Neural progenitor cell (in vitro differentiated cells): ENCODE measurements around the gene GDPD3. TPM values are rescaled to one million over a fixed set of nuclear protein-coding genes. Genes with fewer than 3 reads are reported as not detected.
A peak's percentile ranks its signal among the peaks of the same experiment; 100 is the strongest.

Source experiments
- DNase-seq: peaks from one replicate; pipeline ENCODE4 v3.0.0-alpha.2; 2016; ENCODE audit warnings: low spot score
- H2AFZ ChIP-seq: fragments of 200-600 bp; sonication (generic); replicated peaks from 2 replicates; pipeline ENCODE4 v1.6.1; 2016; ENCODE audit warnings: antibody characterized with exemption
- H3F3A ChIP-seq: fragments of 200-600 bp; sonication (generic); 2 replicates; pipeline ENCODE4 v1.6.1; 2016; ENCODE audit warnings: antibody characterized with exemption, low read depth
- H3K27ac ChIP-seq: fragments of 200-600 bp; sonication (generic); 2 replicates; pipeline ENCODE4 v1.5.1; 2016; ENCODE audit warnings: mild to moderate bottlenecking
- H3K27me3 ChIP-seq: fragments of 200-600 bp; sonication (generic); 2 replicates; pipeline ENCODE4 v1.6.1; 2016; ENCODE audit warnings: mild to moderate bottlenecking, moderate library complexity
- H3K36me3 ChIP-seq: fragments of 200-600 bp; sonication (generic); 2 replicates; pipeline ENCODE4 v1.5.1; 2016
- H3K4me1 ChIP-seq: fragments of 200-600 bp; sonication (generic); 2 replicates; pipeline ENCODE4 v1.6.1; 2016; ENCODE audit warnings: mixed run types
- H3K4me2 ChIP-seq: fragments of 200-600 bp; sonication (generic); 2 replicates; pipeline ENCODE4 v1.6.1; 2016
- H3K4me3 ChIP-seq: fragments of 200-600 bp; sonication (generic); 2 replicates; pipeline ENCODE4 v1.5.1; 2016
- H3K79me2 ChIP-seq: fragments of 200-600 bp; sonication (generic); 2 replicates; pipeline ENCODE4 v1.6.1; 2016; ENCODE audit warnings: low read depth
- H3K9ac ChIP-seq: fragments of 200-600 bp; sonication (generic); 2 replicates; pipeline ENCODE4 v1.6.1; 2016
- H3K9me3 ChIP-seq: fragments of 200-600 bp; sonication (generic); 2 replicates; pipeline ENCODE4 v1.5.1; 2016; ENCODE audit warnings: low read depth
- H4K20me1 ChIP-seq: fragments of 200-600 bp; sonication (generic); 2 replicates; pipeline ENCODE4 v1.6.1; 2016; ENCODE audit warnings: low read depth
- H3K27ac Mint-ChIP-seq: 3 replicates; pipeline ENCODE4 v1.8.0; 2021; ENCODE audit warnings: mixed read lengths
- H3K27me3 Mint-ChIP-seq: 2 replicates; pipeline ENCODE4 v1.8.0; 2022; ENCODE audit warnings: low read depth, mild to moderate bottlenecking, inconsistent platforms, moderate library complexity, mixed read lengths; ENCODE audit not compliant: insufficient read depth
- H3K36me3 Mint-ChIP-seq: 3 replicates; pipeline ENCODE4 v1.8.0; 2021; ENCODE audit warnings: mixed read lengths
- H3K4me1 Mint-ChIP-seq: 3 replicates; pipeline ENCODE4 v1.8.0; 2021; ENCODE audit warnings: mixed read lengths
- H3K4me3 Mint-ChIP-seq: 3 replicates; pipeline ENCODE4 v1.8.0; 2021; ENCODE audit warnings: mild to moderate bottlenecking, moderate library complexity, mixed read lengths
- H3K9me3 Mint-ChIP-seq: 3 replicates; pipeline ENCODE4 v1.8.0; 2020; ENCODE audit warnings: mixed read lengths
- EZH2 ChIP-seq: fragments of 200-600 bp; sonication (generic); IDR thresholded peaks from 2 replicates; pipeline ENCODE4 v1.6.1; 2017; ENCODE audit warnings: antibody characterized with exemption, mild to moderate bottlenecking, moderate library complexity
- EZH2phosphoT487 ChIP-seq: fragments of 200-600 bp; sonication (generic); IDR thresholded peaks from 2 replicates; pipeline ENCODE4 v1.6.1; 2017; ENCODE audit warnings: antibody characterized with exemption
- total RNA-seq: library from RNA; depleted of rRNA; stranded (reverse); fragments of >200 nt; gene quantifications from 2 replicates; pipeline ENCODE4 v1.2.3, GENCODE V29; 2015; ENCODE audit warnings: low replicate concordance
- TF ChIP-seq, protein P1 (sequence below): fragments of 200-600 bp; sonication (generic); IDR thresholded peaks from 2 replicates; pipeline ENCODE4 v1.5.1; 2017; ENCODE audit warnings: antibody characterized with exemption, mild to moderate bottlenecking

Gene GDPD3
- total RNA-seq, 1 donor from 2014 or later: 0.13 TPM

- H3K4me3 ChIP-seq: peak overlapping the region; percentile 92
These were observed 46.4 kb downstream of the GDPD3 start for GRCh38 chr16:30066761-30067583.

DNA sequence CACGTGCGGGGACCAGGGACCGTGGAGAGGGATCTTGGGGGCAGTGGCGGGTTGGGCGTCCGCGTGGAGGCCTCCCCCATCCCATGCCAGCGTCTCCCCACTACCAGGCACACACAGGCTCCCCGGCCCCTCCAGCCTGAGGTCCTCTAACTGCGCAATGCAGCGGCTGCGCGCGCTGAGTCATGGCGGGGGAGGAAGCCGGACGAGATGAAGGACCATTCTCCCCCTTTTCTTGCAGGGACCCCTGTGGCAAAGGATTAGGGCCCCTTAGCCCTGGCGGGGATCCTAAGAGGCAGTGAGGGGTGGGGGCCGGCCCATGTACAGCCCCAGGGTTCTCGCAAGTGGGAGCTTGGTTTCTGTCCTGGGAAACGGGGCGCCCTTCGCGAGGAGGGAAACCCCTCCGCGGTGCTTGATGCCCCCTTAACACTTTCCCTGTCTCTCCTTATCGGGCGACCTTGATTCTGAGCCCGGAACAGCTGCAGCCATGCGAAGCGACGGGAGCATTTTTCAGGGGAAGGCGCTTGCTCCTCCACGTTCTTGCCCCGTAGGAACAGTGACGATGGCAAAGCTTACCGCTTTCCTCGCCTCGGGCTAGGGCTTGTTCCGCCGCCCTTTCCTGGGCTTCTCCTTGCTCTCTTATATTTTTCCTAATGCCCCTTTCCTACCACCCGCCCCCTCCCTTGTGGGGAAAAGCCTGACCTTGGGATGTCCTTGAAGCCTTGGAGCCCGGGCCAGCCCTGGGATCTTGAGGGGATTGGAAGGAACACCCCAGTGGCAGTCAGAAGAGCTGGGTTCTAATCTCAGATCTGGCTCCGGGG is 47.2 kb downstream of the GDPD3 start:
- Mint-ChIP-seq H3K4me3 (peak overlapping the region; percentile 96), H3K27me3 (peaks cover 4% of the 10 kb centered on the region), H3K36me3 (peaks cover 29% of the 10 kb centered on the region), H3K4me1 (peaks cover 44% of the 10 kb centered on the region), H3K9me3 (no peaks in the 10 kb centered on the region), H3K27ac (peak overlapping the region; percentile 72)
- no peak overlapping the region for H3K27ac ChIP-seq
- no peaks in the 10 kb centered on the region for H3K27me3 ChIP-seq
- peaks cover 28% of the 10 kb centered on the region for H3K4me1 ChIP-seq
- DNase-seq: peak; percentile 58
- peaks cover 65% of the 10 kb centered on the region for H3K79me2 ChIP-seq
- peaks cover 13% of the 10 kb centered on the region for H3K36me3 ChIP-seq
- H3K4me2 ChIP-seq: peak overlapping the region; percentile 86
- H3F3A ChIP-seq: peaks cover 56% of the 10 kb centered on the region
- peak overlapping the region; percentile 92 for H3K4me3 ChIP-seq
- H3K9me3 ChIP-seq: no peaks in the 10 kb centered on the region
- H3K9ac ChIP-seq: peak overlapping the region; percentile 64
- no peak for TF ChIP-seq EZH2phosphoT487
- no peak for TF ChIP-seq EZH2
- TF ChIP-seq, protein P1, sequence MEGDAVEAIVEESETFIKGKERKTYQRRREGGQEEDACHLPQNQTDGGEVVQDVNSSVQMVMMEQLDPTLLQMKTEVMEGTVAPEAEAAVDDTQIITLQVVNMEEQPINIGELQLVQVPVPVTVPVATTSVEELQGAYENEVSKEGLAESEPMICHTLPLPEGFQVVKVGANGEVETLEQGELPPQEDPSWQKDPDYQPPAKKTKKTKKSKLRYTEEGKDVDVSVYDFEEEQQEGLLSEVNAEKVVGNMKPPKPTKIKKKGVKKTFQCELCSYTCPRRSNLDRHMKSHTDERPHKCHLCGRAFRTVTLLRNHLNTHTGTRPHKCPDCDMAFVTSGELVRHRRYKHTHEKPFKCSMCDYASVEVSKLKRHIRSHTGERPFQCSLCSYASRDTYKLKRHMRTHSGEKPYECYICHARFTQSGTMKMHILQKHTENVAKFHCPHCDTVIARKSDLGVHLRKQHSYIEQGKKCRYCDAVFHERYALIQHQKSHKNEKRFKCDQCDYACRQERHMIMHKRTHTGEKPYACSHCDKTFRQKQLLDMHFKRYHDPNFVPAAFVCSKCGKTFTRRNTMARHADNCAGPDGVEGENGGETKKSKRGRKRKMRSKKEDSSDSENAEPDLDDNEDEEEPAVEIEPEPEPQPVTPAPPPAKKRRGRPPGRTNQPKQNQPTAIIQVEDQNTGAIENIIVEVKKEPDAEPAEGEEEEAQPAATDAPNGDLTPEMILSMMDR: no peak
- H4K20me1 ChIP-seq: peaks cover 48% of the 10 kb centered on the region
- no peak overlapping the region for H2AFZ ChIP-seq

More at GRCh38 chr16:30066761-30067583, 46.4 kb downstream of the GDPD3 start:
- no peak overlapping the region for H2AFZ ChIP-seq
- peaks cover 54% of the 10 kb centered on the region for H4K20me1 ChIP-seq
- Mint-ChIP-seq H3K36me3 (peaks cover 34% of the 10 kb centered on the region), H3K4me3 (peak overlapping the region; percentile 96), H3K27me3 (peaks cover 4% of the 10 kb centered on the region), H3K4me1 (peaks cover 43% of the 10 kb centered on the region), H3K27ac (no peak overlapping the region), H3K9me3 (no peaks in the 10 kb centered on the region)
- peaks cover 27% of the 10 kb centered on the region for H3K4me1 ChIP-seq
- peak overlapping the region; percentile 86 for H3K4me2 ChIP-seq
- no peak for DNase-seq
- peak overlapping the region; percentile 64 for H3K9ac ChIP-seq
- H3K27ac ChIP-seq: no peak overlapping the region
- peaks cover 65% of the 10 kb centered on the region for H3K79me2 ChIP-seq
- peaks cover 63% of the 10 kb centered on the region for H3F3A ChIP-seq
- no peak for TF ChIP-seq EZH2phosphoT487
- TF ChIP-seq, protein P1: no peak
- TF ChIP-seq EZH2: no peak
- H3K27me3 ChIP-seq: no peaks in the 10 kb centered on the region
- no peaks in the 10 kb centered on the region for H3K9me3 ChIP-seq
- H3K36me3 ChIP-seq: peaks cover 13% of the 10 kb centered on the region

- H3K27ac Mint-ChIP-seq: peak within 1 kb of the TSS; percentile 72
- H3K4me3 ChIP-seq: peak within 1 kb of the TSS; percentile 92
- peak within 1 kb of the TSS; percentile 86 for H3K4me2 ChIP-seq
- H3F3A ChIP-seq: peaks cover 51% of the 10 kb centered on the region
- H3K9ac ChIP-seq: peak within 1 kb of the TSS; percentile 64
- TF ChIP-seq, protein P1: no peak
- TF ChIP-seq EZH2 (no peak), EZH2phosphoT487 (no peak)
- peaks cover 34% of the 10 kb centered on the region for H3K4me1 ChIP-seq
- peaks cover 29% of the 10 kb centered on the region for H3K36me3 Mint-ChIP-seq
- H3K27ac ChIP-seq: peak within 1 kb of the TSS; percentile 90
- H4K20me1 ChIP-seq: peaks cover 47% of the 10 kb centered on the region
- H3K79me2 ChIP-seq: peaks cover 65% of the 10 kb centered on the region
- H3K4me1 Mint-ChIP-seq: peaks cover 49% of the 10 kb centered on the region
- peak within 1 kb of the TSS; percentile 96 for H3K4me3 Mint-ChIP-seq
- peaks cover 13% of the 10 kb centered on the region for H3K36me3 ChIP-seq
- peaks cover 4% of the 10 kb centered on the region for H3K27me3 Mint-ChIP-seq
- H2AFZ ChIP-seq: peak within 1 kb of the TSS; percentile 17
- no peaks in the 10 kb centered on the region for H3K9me3 Mint-ChIP-seq
- peak; percentile 98 for DNase-seq
- no peaks in the 10 kb centered on the region for H3K27me3 ChIP-seq
- H3K9me3 ChIP-seq: no peaks in the 10 kb centered on the region
These were observed 48.0 kb downstream of the GDPD3 start, which contains the start of gene ALDOA for GRCh38 chr16:30065102-30065942. TSS of gene ALDOA (plus strand) at chr16:30065760. CDS start at chr16:30066898, 1,138 bp downstream.
